Iris pigment epithelial cell (primary cell): ENCODE measurements around the gene GRK3.

Experiments used
- DNase-seq: peaks from one replicate; pipeline ENCODE4 v3.0.0-alpha.2; 2011; ENCODE audit warnings: low read depth

Gene GRK3

GRCh38 chr22:25736378-25737011 is 172.0 kb downstream of the GRK3 start:
- no peak for DNase-seq

- DNase-seq: no peak
Observed at GRCh38 chr22:25739659-25740344, 175.3 kb downstream of the GRK3 start.

GRCh38 chr22:25741692-25742626 is 177.5 kb downstream of the GRK3 start, which contains the start of gene MYO18B:
Gene MYO18B (plus strand): TSS chr22:25742188. CDS start chr22:25761093, 18,905 bp downstream.
- no peak for DNase-seq

- DNase-seq: no peak
Observed at GRCh38 chr22:25742918-25743708, 178.6 kb downstream of the GRK3 start.

- no peak for DNase-seq
Observed at GRCh38 chr22:25744694-25745093, 180.2 kb downstream of the GRK3 start.

- peak; percentile 78 for DNase-seq
Observed at GRCh38 chr22:25745341-25746011, 181.0 kb downstream of the GRK3 start.

GRCh38 chr22:25746012-25746373 is 181.5 kb downstream of the GRK3 start:
- DNase-seq: peak; percentile 75

GRCh38 chr22:25747245-25747944 is 182.9 kb downstream of the GRK3 start:
- DNase-seq: peak; percentile 99

GRCh38 chr22:25748140-25748539 is 183.7 kb downstream of the GRK3 start:
- DNase-seq: no peak

- DNase-seq: no peak
Observed at GRCh38 chr22:25748704-25749103, 184.2 kb downstream of the GRK3 start.

GRCh38 chr22:25749420-25750169 is 185.1 kb downstream of the GRK3 start:
- no peak for DNase-seq

GRCh38 chr22:25750569-25751173 is 186.2 kb downstream of the GRK3 start:
- peak; percentile 36 for DNase-seq

GRCh38 chr22:25751174-25751581 is 186.7 kb downstream of the GRK3 start:
- no peak for DNase-seq

GRCh38 chr22:25752615-25753214 is 188.2 kb downstream of the GRK3 start:
- no peak for DNase-seq

- no peak for DNase-seq
Observed at GRCh38 chr22:25753252-25753651, 188.8 kb downstream of the GRK3 start.

GRCh38 chr22:25754527-25755202 is 190.2 kb downstream of the GRK3 start:
- peak; percentile 82 for DNase-seq

GRCh38 chr22:25757686-25758085 is 193.2 kb downstream of the GRK3 start:
- no peak for DNase-seq

GRCh38 chr22:25758316-25758715 is 193.8 kb downstream of the GRK3 start:
- no peak for DNase-seq
